Choroid plexus epithelial cell (primary cell): ENCODE measurements around the gene TMEM151A.
"Not testable (repeated sequence)": the region's sequence is repeated elsewhere in the genome, so short reads cannot be mapped to it uniquely, and the experiment has no call there.

Experiments used
- DNase-seq: peaks from one replicate; pipeline ENCODE4 v3.0.0-alpha.2; 2010; ENCODE audit warnings: low read depth
- H3K4me3 ChIP-seq: 2 replicates; pipeline ENCODE4 v1.5.1; 2011; ENCODE audit warnings: low read depth, mild to moderate bottlenecking, control low read depth, low read length, moderate library complexity
- TF ChIP-seq, protein P1 (sequence below): conservative IDR thresholded peaks from 2 replicates; pipeline ENCODE4 v1.5.1; 2011; ENCODE audit warnings: low read depth, mild to moderate bottlenecking, control low read depth, inconsistent platforms, low read length, moderate library complexity

Gene TMEM151A

DNA sequence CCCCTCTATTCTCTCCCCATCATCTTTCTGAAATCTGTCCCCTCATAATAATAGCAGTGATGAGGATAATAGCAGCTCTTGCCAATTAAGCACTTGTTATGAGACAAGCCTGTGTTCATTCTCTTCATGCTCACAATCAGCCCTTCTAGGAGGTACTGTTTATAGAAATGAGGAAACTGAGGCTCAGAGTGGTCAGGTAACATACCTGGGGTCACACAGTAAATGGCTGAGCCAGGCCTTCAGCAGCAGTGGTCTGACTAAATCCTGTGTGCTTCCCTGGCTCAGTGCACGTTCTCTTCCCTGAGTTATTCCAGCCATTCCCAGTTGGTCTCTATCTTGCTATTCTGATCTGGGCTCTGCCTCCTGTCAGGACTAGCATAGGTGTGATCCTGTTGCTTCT lies 17.5 kb upstream of the TMEM151A start:
- TF ChIP-seq, protein P1, sequence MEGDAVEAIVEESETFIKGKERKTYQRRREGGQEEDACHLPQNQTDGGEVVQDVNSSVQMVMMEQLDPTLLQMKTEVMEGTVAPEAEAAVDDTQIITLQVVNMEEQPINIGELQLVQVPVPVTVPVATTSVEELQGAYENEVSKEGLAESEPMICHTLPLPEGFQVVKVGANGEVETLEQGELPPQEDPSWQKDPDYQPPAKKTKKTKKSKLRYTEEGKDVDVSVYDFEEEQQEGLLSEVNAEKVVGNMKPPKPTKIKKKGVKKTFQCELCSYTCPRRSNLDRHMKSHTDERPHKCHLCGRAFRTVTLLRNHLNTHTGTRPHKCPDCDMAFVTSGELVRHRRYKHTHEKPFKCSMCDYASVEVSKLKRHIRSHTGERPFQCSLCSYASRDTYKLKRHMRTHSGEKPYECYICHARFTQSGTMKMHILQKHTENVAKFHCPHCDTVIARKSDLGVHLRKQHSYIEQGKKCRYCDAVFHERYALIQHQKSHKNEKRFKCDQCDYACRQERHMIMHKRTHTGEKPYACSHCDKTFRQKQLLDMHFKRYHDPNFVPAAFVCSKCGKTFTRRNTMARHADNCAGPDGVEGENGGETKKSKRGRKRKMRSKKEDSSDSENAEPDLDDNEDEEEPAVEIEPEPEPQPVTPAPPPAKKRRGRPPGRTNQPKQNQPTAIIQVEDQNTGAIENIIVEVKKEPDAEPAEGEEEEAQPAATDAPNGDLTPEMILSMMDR: no peak
- H3K4me3 ChIP-seq: no peak overlapping the region
- DNase-seq: no peak

DNA sequence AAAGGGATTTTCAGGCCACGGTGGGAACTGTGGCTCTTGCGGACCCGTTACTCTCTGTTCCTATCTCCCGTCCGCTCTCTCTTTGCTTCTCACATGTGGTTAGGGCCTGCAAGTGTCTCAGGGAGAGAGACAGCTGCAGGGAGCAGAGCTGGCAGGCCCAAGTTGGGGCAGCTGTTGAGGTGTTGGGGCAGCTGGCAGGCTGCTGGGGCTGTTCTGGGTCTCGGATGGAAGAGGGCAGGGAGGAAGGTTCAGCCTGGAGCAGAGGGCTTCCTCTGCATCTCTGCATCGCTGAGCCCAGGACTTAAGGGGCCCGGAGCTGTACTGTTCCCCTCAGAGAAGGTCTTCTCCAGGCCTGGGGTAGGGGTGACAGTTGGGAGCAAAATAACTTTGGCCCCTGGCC lies 16.3 kb upstream of the TMEM151A start:
- TF ChIP-seq, protein P1: no peak
- H3K4me3 ChIP-seq: no peak overlapping the region
- no peak for DNase-seq

DNA sequence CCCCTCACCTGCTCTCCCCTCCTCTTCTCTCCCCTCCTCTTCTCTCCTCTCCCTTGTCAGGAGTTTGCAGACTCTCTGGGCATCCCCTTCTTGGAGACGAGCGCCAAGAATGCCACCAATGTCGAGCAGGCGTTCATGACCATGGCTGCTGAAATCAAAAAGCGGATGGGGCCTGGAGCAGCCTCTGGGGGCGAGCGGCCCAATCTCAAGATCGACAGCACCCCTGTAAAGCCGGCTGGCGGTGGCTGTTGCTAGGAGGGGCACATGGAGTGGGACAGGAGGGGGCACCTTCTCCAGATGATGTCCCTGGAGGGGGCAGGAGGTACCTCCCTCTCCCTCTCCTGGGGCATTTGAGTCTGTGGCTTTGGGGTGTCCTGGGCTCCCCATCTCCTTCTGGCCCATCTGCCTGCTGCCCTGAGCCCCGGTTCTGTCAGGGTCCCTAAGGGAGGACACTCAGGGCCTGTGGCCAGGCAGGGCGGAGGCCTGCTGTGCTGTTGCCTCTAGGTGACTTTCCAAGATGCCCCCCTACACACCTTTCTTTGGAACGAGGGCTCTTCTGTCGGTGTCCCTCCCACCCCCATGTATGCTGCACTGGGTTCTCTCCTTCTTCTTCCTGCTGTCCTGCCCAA lies 15.6 kb upstream of the TMEM151A start:
- TF ChIP-seq, protein P1: no peak
- no peak overlapping the region for H3K4me3 ChIP-seq
- no peak for DNase-seq

DNA sequence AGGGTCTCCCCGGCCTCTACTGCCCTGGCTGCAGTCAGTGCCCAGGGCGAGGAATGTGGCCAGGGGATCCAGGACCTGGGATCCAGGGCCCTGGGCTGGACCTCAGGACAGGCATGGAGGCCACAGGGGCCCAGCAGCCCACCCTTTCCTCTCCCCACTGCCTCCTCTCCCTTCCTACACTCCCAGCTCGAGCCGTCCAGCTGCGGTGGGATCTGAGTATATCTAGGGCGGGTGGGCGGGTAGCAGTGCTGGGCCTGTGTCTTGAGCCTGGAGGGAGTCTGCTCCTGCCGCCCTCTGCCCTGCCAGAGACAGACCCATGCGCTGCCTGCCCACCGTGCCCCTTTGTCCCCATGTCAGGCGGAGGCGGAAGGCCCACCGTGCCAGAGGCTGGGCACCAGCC lies 15.1 kb upstream of the TMEM151A start:
- not testable (repeated sequence) for DNase-seq, H3K4me3 ChIP-seq

DNA sequence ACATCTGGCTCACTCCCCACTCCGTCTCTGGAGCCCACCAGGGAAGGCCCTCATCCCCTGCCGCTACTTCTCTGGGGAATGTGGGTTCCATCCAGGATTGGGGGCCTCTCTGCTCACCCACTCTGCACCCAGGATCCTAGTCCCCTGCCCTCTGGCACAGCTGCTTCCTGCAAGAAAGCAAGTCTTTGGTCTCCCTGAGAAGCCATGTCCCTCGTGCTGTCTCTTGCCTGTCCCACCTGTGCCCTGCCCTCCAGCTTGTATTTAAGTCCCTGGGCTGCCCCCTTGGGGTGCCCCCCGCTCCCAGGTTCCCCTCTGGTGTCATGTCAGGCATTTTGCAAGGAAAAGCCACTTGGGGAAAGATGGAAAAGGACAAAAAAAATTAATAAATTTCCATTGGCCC lies 14.6 kb upstream of the TMEM151A start:
- DNase-seq, H3K4me3 ChIP-seq: not testable (repeated sequence)

DNA sequence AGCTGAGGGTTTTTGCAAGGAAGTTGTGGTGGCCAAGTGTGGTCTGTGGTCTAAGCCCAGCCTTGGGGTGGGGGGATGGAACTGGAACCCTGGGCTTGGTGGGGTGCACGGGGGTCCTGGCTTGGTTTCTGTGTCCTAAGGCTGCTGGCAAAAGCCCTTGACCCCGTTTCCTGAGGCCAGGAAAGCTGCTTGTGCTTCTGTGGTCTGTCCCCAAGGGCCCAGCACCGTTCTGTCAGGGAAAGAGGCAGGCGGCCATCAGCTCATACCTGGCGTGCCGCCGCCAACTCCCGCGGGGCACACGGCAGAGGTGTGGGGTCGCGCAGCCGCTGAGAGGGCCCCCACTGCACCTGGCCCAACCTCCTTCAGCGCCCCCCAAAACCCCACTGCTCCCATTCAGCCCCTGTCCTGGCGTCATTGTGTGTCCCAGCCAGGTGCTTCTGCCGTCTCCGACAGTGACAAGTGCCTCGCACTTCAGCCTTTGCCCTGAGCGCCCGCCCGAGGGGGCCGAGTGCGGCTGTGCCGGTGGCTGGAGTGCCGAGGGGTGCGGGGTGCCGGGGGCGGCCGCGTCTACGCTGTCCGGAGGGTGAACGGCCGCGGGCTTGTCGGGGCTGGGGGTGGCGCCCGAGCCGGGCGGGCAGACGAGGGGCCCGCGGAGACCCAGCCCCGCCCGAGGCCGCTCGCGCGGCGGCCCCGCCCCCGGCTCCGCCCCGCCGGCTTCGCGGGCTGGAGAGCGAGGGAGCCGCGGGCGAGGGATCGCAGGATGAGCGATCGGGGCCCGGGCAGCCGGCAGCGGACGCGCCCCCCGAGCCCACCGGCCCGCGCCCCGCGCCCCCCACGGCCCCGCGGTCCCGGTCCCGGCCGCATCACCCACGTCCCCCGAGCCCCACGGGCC lies 14.0 kb upstream of the TMEM151A start, which contains the start of gene CNIH2:
CNIH2 (plus strand) TSS at position 705 of the 892 bp plus-strand sequence. CDS start 282 bp downstream, outside the sequence.
- DNase-seq: no peak
- TF ChIP-seq, protein P1: no peak
- H3K4me3 ChIP-seq: peak within 1 kb of the TSS; percentile 37

DNA sequence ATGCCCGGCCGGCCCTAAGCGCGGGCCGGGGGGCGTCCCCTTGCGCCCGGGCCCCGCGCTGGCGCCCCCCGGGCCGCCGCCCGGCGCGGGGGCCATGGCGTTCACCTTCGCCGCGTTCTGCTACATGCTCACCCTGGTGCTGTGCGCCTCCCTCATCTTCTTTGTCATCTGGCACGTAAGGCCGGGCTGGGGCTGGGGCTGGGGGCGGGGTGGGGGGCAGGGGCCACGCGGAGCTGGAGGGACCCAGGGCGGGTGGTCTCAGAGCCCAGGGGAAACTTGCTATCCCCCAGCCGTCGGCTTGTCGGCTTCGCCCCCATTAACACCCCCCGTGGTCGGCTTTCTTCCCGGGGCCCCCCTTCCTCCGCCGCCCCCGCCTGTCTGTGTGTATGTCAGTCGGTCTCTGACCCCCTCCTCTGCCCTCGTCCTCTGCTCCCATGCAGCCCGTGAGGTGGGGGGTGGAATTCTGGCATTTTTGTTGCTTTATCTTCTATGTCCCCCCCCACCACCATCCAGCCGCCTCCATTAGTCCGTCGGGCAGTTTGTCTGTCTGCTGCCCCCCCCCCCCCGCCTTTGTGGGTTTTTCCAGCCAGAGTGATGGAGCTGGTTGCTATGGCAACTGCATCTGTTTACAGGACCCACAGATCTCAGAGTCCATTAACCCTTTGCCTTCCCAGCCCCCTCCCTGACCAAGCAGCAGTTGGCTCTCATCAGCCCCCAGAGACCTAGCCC lies 13.2 kb upstream of the TMEM151A start:
- TF ChIP-seq, protein P1: no peak
- peak; percentile 42 for DNase-seq
- H3K4me3 ChIP-seq: peak overlapping the region; percentile 20
